CD4-positive, alpha-beta T cell treated with Interleukin-1 beta for 1 hour (primary cell): ENCODE data around the gene PCP4L1.
"Not testable (repeated sequence)": the region's sequence is repeated elsewhere in the genome, so short reads cannot be mapped to it uniquely, and the experiment has no call there.

ENCODE experiments used
- DNase-seq, 2 donors: peaks; one replicate each; pipeline ENCODE4 v3.0.0-alpha.2; 2020 to 2022

Gene PCP4L1

GRCh38 chr1:161229896-161230295 is 28.6 kb upstream of the PCP4L1 start:
- DNase-seq: no peak

DNA sequence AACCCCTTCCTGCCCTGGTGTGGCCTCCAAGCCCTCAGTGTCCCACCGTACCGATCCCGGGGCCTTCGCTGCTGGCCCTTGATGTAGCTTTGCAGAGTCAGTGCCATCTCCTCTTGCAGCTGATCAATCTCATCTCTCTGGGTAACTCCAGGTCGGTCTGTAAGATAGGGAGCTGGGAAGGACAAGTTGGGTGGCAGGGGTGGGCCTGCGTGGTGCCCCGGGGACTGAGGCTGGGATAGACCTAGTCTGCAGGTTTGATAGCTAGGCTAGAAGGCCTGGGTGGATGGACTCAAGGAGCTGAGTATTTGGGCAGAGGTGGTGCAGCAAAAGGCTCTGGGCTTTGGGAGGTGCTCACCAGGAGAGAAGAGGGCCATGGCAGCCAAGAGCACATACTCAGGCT is 27.8 kb upstream of the PCP4L1 start:
- DNase-seq: no peak

- no peak for DNase-seq
Measured at GRCh38 chr1:161233102-161233501, 25.4 kb upstream of the PCP4L1 start.

- no peak for DNase-seq
Measured at GRCh38 chr1:161235957-161236775, 22.4 kb upstream of the PCP4L1 start.

DNA sequence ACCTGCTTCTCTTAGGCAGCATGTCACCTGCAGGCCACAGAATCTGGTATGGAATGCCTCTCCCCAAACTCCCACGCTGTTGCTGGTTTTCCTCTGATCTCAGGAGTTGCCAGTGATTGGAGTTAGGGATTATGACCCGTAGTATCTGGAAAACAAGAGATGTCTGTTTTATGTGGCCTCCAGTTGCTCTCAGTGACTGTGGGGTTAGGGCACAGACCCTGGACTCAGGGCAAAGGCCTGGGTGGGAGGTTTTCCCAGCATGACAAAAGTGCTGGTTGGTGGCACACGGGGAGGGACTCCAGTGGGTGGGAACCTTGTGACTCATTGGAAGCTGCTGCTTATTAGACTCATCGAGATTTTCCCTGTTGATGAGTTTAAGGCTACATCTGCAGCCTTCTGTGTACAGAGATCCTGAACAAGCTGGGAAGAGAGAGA is 20.5 kb upstream of the PCP4L1 start, which contains the start of gene NR1I3:
NR1I3 (minus strand) TSS at position 165 of the 435 bp plus-strand sequence. CDS start 1,638 bp downstream, outside the sequence.
- DNase-seq: no peak

DNA sequence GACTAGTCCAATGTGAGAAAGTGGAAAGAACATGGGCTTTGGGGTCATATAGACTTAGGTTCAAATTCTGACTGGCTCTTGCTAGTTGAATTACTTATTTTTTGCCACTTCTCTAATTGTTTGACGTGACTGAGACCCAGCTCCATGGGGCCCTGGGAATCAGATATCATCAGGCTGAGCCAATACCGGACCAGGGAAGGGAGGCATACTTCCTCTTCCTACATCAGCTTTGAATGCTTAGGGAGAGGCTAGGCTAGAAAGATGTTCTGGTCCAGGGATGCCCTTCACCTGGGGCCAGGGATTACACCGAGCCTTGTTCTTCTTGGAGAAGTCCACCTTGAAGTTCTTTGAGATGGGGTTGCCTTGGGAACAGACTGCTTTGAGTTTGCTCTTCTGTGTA is 16.9 kb upstream of the PCP4L1 start:
- no peak for DNase-seq

DNA sequence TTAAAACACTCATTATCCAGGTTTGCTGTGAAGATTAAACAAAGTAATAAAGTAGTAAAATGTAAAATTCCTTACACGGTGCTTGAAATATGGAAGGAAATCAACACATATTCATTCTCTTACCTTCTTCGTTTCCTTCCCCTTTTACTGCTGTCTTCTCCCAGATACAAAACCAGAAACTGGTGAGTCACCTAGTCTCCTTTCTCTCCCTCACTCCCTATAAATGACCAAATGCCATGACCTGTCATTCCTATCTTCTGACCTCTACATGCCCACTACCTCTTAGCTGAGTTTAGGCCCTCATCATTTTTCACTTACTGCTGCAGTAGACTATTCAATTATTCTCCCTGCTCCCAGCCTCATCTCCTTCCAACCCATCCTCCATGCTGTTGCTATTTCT is 16.2 kb upstream of the PCP4L1 start:
- no peak for DNase-seq

GRCh38 chr1:161244888-161245287 is 13.7 kb upstream of the PCP4L1 start:
- no peak for DNase-seq

DNA sequence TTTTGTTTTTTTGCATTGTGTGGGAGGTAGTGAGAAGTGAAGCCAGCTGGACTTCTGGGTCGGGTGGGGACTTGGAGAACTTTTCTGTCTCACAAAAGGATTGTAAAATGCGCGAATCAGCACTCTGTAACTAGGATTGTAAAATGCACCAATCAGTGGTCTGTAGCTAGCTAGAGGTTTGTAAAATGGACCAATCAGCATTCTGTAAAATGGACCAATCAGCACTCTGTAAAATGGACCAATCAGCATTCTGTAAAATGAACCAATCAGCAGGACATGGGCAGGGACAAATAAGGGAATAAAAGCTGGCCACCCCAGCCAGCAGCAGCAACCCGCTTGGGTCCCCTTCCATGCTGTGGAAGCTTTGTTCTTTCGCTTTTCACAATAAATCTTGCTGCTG is 8.4 kb upstream of the PCP4L1 start:
- not testable (repeated sequence) for DNase-seq

DNA sequence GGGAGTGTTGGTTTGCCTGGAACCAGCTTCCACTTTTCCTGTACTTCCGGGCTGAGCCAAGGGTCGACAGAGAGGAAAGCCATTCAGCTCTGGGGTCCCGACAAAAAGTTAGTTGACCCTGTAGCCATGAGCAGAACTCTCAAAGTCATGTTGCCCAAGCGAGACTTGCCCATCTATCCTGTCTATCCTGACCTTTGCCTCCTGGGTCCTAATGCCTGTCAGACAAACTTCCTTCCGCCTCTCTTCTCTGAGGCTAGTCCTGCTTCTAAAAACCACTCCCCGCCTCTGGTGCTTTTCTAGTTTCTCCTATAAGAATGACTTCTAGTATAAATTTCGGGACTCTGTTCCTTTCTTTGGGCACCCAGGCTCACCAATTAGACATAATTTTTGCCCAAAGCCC is 7.7 kb upstream of the PCP4L1 start:
- no peak for DNase-seq

DNA sequence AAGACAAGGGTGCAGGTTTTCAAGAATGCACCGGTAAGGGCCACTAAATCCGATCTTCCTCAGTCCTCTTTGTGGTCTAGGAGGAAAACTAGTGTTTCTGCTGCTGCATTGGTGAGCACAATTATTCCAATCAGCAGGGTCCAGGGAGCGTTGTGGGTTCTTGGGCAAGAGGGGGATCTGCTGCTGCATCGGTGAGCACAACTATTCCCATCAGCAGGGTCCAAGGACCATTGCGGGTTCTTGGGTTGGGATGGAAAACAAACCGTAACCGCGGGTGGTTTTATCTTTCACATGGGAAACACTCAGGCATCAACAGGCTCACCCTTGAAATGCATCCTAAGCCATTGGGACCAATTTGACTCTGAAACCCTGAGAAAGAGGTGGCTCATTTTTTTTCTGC is 7.0 kb upstream of the PCP4L1 start:
- DNase-seq: no peak

DNA sequence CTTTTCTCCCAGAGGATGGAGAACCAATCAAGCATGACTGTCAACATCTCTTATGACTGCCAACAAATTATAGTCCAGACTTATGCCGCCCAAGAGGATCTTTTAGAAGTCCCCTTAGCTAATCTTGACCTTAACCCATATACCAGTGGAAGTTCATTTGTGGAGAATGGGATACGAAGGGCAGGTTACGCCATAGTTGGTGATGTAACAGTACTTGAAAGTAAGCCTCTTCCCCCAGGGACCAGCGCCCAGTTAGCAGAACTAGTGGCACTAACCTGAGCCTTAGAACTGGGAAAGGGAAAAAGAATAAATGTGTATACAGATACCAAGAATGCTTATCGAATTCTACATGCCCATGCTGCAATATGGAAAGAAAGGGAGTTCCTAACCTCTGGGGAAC is 3.2 kb upstream of the PCP4L1 start:
- not testable (repeated sequence) for DNase-seq

DNA sequence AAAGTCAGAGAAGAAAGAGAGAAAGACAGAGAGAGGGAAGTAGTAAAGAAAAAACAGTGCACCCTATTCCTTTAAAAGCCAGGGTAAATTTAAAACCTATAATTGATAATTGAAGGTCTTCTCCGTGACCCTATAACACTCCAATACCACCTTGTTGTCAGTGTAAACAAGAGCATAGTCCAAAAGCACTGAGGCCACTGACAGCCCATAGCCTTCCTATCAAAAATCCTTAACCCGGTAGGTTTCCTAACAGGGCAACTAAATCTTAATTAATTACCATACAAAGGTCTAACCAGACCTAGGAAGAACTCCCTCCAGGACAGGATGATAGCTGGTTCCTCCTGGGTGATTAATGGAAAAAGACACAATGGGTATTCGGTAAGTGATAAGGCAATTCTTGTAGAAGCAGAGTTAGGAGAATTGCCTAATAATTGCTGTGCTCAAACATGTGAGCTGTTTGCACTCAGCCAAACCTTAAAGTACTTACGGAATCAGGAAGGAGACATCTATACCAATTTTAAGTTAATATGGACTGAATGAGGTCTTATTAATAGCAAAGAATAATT is 2.5 kb upstream of the PCP4L1 start:
- not testable (repeated sequence) for DNase-seq

DNA sequence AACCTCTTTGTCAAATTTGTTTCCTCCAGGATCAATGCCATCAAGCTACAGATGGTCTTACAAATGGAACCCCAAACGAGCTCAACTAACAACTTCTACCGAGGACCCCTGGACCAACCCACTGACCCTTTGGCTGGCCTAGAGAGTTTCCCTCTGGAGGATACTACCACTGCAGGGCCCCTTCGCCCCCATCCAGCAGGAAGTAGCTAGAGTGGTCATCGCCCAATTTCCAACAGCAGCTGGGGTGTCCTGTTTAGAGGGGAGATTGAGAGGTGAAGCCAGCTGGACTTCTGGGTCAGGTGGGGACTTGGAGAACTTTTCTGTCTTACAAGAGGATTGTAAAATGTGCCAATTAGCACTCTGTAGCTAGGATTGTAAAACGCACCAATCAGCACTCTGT is 1.4 kb upstream of the PCP4L1 start:
- DNase-seq: not testable (repeated sequence)

GRCh38 chr1:161259345-161259702 is 779 bp downstream of the PCP4L1 start:
- no peak for DNase-seq

DNA sequence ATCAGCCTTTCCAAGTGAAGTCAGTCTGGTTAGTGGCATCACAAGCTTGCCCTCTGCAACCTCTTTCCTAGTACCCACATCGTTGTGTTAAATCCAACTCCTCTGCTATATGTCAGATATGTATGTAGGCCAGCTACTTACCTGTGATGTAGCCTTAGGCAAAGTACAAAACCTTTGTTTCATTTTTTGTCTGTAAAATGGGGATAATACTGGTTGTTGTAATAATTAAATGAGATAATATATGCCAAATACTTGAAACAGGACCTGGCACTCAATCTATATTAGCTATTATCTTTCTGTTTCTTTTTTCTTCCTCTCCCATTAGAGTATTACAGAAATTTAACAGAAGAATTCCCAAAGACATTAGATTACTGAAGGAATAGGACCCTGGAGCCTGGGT is 1.2 kb downstream of the PCP4L1 start:
- DNase-seq: no peak

GRCh38 chr1:161260376-161261260 is 2.1 kb downstream of the PCP4L1 start:
- DNase-seq: no peak

DNA sequence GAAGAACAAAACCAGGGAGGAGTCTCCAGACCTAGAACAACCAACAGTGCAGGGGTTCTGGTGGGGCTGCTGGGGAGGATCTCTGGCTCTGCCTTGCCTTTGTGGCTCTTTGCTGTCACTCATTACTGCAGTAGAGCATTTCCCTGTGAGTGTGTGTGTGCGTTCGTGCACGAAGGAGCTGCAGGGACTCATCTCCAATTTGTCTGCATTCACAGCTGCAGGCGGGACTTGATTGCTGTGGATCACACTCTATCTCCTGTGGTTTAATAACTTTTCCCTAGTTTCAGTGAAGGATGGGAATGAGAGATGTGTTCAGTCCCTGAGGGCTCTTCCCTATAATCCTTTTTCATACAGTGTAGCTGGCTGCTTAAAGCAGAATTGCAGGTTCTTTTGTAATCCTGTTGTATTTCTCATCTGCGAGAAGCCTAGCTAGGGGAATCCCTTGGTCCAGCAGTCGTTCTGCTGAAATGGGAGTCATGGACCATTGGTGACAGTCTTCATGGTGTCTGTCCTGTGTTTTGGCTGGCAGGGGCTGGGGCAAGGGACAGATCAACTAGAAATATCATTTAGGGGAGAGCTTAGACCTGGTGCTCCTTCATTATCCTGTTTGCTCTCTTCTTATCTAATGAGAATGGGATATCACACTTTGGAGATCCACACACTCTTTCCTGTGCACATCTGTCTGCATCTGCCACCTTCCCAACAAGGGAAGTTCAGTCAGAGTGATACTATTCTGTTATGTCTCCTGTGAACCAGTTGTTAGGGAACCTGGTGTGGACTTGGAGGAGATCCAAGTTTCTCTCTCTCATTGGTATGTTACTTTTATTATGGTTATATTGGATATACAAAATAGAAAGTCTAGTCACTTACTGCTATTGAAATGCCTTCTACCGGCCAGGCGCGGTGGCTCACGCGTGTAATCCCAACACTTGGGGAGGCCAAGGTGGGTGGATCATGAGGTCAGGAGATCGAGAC is 3.0 kb downstream of the PCP4L1 start:
- peak in 1 of 2 donors; percentile 4 for DNase-seq

DNA sequence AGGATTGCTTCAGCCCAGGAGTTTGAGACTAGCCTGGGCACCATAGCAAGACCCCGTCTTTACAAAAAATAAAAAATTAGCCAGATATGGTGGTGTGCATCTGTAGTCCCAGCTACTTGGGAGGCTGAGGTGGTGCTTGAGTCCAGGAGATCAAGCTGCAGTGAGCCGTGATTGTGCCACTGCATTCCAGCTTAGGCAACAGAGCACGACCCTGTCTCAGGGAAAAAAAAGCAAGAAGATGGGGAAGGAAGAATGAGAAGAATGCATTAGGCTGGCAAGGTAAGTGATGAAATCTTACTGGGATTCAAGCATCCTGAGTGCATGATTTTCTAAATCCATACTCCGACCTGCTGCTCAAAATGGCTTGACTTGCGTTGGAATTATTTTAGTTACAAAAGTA is 6.8 kb downstream of the PCP4L1 start:
- DNase-seq: no peak

DNA sequence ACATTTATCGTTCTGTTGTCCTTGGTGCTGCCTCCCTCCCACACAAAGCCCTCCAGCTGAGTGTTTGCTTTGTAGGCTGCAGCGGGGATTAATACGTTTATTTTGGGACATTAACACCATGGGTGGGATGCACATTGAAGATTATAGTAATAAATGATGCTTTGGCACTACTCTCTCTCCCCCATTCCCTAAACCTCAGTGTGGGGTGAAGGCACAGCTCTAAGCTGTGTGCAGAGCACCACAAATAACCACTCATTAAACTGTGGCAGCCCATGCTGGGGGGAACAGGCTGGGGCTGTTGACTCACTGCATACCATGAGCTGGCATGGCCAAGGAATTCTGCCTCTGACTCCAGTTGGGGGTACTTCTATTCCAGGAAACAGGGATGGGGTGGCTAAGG is 7.7 kb downstream of the PCP4L1 start:
- DNase-seq: no peak

- DNase-seq: no peak
Measured at GRCh38 chr1:161266836-161267235, 8.3 kb downstream of the PCP4L1 start.

DNA sequence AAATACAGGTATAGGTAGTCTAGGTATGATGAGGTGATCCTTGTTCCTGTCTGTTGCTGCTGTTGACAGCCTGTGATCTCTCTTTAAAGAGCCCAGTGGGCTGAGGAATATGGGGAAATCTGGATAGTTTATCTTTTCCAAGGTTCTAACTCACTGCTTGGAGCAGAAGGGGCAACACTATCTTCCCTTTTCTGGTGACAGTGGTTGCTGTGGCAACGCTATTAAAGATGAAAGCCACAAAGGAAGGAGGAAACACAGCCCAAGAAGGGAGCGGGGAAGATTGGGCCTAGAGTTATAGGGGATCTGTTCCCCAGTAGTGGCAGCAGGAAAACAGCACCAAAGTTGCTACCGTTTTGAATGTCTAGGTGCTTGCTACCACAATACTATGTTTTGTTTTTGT is 8.8 kb downstream of the PCP4L1 start:
- DNase-seq: peak in 1 of 2 donors; percentile 9
